GM12892 (cell line): ENCODE data around the gene SH2B2.

Experiments
- DNase-seq: peaks from one replicate; pipeline ENCODE4 v3.0.0; 2011; ENCODE audit not compliant: insufficient read length
- FAIRE-seq: peaks from 2 replicates; lab custom pipeline; 2011; peaks lifted over from hg19 to GRCh38; lab: Jason Lieb, UNC
- POLR2A ChIP-seq: IDR thresholded peaks from 2 replicates; pipeline ENCODE4 v1.6.1; 2011; ENCODE audit warnings: low read depth, low read length, control low read depth
- POLR2AphosphoS5 ChIP-seq: IDR thresholded peaks from 2 replicates; pipeline ENCODE4 v1.6.1; 2011; ENCODE audit warnings: low read depth, low read length, control low read depth
- TAF1 ChIP-seq: IDR thresholded peaks from 2 replicates; pipeline ENCODE4 v1.6.1; 2011; ENCODE audit warnings: low read depth, mild to moderate bottlenecking, control low read depth, low read length, borderline replicate concordance

SH2B2 gene

DNA sequence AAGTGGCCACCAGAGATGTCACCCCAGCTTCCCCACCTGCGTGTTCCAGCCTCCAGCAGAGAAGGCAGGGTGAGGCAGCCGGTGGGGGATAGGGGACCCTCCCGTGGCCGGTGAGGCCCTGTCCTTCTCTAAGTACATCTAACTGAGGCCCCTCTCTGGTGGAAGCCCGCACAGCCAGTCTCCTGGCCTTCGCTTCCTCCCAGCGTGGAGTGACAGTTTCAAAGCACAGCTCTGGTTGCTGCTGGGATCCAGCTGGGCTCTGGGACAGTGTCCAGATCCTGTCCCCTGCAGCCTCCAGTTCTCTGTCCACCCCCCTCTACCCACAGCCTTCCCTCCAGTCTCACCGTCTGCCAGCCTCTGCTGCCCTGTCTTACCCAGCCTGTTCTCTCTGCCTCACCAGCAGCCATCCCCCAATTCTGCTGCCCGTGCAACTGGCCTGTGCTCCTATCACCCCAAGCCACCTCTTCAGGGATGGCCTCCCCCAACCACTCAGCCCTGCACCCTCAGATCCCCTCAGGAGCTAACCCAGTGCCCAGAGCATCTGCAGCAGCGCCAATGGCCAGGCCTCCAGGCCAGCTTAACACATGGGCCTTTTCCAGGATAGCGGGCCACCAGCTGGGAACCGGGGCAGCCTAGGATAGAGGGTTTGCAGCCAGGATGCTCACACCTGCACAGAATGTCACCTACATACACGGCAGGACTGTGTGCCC, 16.3 kb upstream of the SH2B2 start:
- DNase-seq, result no peak
- TF ChIP-seq TAF1 (no peak), POLR2AphosphoS5 (no peak), POLR2A (no peak)
- FAIRE-seq, result no peak

DNA sequence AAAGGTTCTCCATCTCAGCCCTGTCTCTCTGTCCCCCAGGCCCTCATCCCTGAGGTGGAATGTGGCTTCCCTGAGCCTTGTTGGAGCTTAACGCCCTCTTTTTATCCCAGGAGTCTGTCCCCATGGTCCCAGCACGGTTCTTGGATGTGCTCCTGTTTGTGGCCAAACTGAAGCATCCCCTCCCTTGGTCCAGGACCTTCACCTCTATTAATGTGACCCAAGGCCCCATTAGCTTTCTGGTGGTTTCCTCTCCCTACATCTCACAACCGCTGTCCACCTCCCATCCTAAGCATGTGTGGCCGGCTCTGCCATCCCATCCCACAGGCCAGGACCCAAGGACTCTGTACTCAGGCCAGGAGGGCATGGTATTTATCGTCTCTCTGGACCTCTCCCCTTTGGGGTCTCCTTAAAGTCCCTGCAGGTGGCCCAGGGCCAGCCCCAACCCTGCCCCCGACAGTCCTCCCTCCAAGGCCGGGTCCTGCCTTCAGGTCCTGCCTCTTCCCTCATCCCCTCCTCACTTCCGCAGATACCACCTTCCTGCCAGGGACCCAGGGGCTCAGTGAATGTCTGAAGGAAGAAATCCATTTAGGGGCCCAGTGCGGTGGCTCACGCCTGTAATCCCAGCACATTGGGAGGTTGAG, 15.4 kb upstream of the SH2B2 start:
- FAIRE-seq (no peak), DNase-seq (no peak)

DNA sequence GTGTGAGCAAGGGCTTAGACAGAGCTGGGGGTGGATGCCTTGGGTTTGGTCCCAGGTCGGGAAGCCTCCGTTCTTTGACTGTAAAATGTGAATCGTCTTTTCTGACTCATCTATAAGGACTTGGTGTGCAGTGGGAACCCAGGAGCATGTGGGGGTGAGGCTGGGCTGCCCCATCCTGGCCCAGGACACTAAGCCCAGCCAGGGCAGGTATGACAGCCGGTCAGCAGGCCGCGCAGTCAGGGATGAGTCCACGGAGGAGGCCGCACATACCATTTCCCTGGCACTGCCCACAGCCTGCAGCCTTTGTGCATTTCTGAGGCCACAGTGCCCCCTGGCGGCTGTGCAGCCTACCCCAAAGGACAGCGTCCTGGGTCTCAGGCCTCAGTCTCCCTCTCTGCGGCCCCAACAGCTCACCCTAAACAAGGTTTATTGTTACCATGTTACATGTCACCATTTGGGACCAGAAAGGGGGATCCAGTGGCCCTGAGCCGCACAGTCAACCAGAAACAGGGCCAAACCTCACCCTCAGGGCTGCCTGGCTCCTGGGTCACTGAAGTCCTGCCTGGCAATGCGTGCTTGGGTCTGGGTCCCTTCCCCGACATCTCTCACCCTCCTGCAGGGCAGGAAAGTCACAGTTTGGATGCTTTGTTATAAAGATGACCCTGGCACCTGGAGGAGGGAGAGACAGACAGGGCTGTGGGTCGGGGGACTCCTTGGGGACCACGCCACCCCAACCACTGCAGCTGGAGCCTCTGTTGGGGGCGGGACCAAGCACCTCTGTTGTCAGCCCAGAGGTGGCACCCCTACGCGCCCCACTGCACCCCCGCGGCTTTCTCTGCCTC, 14.4 kb upstream of the SH2B2 start:
- FAIRE-seq, result peak; percentile 77
- no peak for TF ChIP-seq TAF1
- no peak for TF ChIP-seq POLR2A
- TF ChIP-seq POLR2AphosphoS5, result no peak
- DNase-seq, result peak; percentile 91

More for the DNA sequence above, 15.4 kb upstream of the SH2B2 start:
- TF ChIP-seq TAF1 (no peak), POLR2AphosphoS5 (no peak), POLR2A (no peak)

DNA sequence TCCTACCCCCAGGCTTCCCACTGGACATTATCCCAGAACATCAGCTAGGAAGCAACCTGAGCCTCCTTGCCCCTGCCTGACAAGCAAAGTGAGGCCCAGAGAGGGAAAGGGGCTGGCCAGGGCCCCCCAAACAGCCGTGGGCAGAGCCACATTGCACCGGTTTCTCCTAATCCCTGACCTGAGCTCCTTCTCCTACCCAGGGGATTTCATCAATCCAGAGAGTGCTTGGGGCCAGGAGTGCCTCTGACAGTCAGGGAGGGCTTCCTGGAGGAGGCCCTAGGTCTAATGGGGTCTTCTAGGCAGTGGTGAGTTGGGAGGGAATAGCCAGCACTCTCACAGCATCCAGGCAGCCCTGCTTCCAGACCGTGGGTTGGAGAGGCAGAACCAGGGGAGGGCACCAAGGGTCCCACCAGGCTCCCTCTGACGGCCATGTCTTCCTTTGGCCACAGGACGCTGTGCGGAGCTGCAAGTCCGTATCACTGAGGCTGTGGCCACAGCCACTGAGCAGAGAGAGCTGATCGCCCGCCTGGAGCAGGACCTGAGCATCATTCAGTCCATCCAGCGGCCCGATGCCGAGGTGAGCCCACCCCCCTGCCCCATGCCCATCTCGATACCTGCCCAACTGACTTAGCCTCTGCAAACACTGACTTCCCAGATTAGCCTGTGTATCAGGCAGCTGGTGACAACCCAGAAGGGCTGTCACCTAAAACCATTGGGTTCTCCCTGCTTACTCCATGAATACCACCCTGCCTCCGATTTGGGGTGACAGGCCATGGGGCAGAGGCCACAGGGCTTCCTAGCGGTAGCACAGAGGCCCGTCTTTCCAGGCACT, 13.5 kb upstream of the SH2B2 start:
- no peak for TF ChIP-seq TAF1
- TF ChIP-seq POLR2AphosphoS5, result no peak
- TF ChIP-seq POLR2A, result no peak
- no peak for FAIRE-seq
- no peak for DNase-seq

DNA sequence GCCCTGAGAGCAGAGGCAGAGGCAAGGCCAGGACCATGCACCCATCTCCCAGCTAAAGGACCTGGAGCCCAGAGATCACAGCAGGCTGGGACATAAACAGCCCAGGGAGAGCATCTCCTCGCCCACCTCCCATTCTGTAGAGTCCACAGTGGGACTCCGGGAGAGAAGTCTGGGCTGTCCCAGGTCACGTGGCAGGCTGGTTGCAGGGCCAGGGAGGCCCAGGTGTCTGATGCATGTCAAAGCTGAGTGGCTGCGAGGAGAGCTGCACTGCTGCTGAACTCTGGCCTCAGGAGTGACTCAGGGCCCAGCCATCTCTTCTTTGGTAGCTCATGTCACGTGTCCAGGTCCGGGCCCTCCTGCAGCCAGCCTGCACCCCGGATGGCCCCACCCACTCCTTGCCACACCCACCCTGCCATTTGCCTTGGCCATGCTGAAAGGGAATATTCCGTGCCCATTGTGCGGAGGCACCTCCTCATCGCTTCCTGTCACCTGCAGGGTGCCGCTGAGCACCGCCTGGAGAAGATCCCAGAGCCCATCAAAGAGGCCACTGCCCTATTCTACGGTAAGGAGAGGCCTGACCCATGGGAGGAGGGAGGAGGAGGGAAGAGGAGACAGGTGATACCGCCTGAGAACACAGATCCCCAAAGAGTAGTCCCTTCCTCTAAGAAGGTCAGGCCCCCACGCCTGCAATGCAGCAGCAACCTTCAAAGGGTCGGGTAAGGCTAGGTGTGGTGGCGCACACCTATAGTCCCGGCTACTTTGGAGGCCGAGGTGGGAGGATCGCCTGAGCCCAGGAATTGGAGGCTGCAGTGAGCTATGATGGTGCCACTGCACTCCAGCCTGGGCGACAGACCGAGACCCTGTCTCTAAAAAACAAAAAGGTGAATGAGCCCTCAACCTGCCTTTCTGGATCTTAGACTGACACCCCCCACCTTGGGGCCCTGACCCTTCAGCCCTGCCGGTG, 12.6 kb upstream of the SH2B2 start:
- no peak for FAIRE-seq
- no peak for DNase-seq
- no peak for TF ChIP-seq TAF1
- no peak for TF ChIP-seq POLR2AphosphoS5
- no peak for TF ChIP-seq POLR2A

DNA sequence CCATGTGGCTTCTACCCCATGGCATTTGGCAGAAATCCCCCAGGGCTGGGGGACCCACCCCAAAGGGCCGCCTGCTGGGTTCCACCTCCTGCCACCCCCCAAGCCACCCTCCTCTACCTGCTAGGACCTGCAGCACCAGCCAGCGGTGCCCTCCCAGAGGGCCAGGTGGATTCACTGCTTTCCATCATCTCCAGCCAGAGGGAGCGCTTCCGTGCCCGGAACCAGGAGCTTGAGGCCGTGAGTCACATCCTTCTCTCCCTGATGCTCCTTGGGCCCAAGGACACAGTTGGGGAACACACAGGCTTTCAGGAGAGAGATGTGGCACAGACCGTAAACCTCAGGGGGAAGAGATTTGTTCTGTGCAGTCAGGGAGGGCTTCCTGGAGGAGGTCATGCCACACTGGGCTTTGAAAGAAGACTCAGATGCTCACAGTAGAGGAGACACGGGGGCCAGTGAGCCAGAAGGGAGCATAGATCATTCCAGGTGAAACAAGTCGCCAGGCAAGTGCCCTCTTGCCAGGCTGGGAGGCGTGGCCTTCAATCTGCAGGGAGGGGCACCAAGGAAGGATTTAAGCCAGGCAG, 11.5 kb upstream of the SH2B2 start:
- TF ChIP-seq TAF1 (no peak), POLR2A (no peak), POLR2AphosphoS5 (no peak)
- DNase-seq, result no peak
- FAIRE-seq, result no peak

DNA sequence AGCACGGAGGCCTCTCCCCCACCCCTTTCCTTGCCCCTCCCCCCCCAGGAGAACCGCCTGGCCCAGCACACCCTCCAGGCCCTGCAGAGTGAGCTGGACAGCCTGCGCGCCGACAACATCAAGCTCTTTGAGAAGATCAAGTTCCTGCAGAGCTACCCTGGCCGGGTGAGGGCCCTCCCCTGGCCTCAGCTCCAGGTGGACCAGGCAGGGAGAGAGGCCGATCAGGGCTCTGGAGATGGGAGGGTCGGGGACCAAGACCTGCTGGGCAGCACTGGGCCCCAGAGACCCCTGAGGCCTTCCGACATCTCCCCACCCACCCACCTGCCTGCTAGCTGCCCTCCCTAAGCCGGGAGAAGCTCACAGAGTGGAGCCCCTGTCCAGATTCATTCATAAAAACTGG, 8.8 kb upstream of the SH2B2 start:
- DNase-seq (no peak), FAIRE-seq (no peak)
- no peak for TF ChIP-seq POLR2AphosphoS5
- TF ChIP-seq POLR2A, result no peak
- no peak for TF ChIP-seq TAF1

DNA sequence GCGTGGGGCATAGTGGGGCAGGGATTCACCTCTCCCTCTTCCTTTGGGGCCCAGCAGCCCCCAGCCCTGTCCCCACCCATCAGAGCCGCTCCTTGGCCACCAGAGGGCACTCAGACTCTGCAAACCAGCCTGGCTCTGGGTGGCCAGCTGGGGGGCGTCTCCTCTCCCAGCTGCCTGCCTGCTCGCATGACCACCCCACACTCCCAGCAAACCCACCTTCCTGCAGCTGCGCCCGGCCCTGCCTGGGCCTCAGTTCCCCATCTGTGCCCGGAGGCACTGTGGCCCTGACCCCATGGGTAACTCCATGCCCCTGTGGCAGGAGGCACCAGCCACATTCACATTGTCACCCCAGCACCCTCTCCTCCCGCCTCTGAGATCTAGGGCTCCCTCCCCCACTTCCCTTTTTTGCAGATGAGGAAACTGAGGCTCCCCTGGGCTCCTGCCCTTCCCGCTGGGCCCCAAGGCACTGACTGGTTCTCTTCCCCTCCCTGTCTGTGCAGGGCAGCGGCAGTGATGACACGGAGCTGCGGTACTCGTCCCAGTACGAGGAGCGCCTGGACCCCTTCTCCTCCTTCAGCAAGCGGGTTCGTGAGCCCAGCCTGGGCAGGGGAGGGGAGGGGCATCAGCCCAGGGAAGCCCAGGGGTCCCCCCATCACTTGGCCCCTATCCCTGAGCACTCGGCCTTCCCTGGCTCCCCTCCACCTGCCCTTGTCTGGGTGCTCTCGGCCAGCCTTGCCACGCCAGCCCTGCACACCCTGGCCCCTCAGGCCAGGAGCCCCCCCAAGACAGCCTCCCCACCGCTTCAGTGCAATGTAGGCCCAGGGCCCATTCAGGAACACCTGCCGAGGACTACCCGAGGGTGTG, 6.9 kb upstream of the SH2B2 start:
- TF ChIP-seq TAF1, result no peak
- TF ChIP-seq POLR2AphosphoS5, result no peak
- TF ChIP-seq POLR2A, result no peak
- FAIRE-seq (peak; percentile 98), DNase-seq (peak; percentile 85)

DNA sequence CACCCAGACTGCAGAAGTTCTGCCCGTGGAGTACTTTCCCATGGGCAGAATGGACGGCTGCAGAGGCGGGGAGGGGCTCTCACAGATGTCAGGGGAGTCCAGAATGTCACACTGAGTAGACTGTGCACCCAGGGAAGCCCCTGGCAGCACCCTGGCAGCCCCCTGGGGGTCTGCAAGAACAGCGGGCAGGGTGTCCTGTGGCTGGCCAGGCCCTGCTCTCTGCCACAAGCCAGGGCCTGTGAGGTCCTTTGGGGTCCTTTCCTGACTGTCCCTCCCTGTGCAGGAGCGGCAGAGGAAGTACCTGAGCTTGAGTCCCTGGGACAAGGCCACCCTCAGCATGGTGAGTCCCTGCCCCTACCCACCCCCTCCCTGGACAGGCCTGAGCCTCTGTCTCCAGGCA, 6.1 kb upstream of the SH2B2 start:
- DNase-seq, result no peak
- TF ChIP-seq POLR2A, result no peak
- TF ChIP-seq POLR2AphosphoS5, result no peak
- TF ChIP-seq TAF1, result no peak
- FAIRE-seq, result no peak
